Peyer's patch (tissue), 4 donors: ENCODE data around the gene PARL.

Experiments used
- CTCF ChIP-seq, 6 experiments: fragments of 450-650 bp in 4 of 6; fragments of 200-600 bp in 2 of 6; sonication (generic) in 1 of 6; IDR thresholded peaks; one replicate each; pipeline ENCODE4 v1.5.1; 2017 to 2019; ENCODE audit warnings: antibody characterized with exemption in 6 of 6, mild to moderate bottlenecking in 3 of 6, moderate library complexity in 1 of 6
- POLR2A ChIP-seq, 2 donors: fragments of 450-650 bp; IDR thresholded peaks; one replicate each; pipeline ENCODE4 v1.5.1; 2017; ENCODE audit warnings: antibody characterized with exemption in 2 of 2, mild to moderate bottlenecking in 2 of 2, moderate library complexity in 2 of 2

- TF ChIP-seq CTCF (IDR thresholded peaks at IDR 0.05) (no peak), POLR2A (IDR thresholded peaks at IDR 0.05) (no peak)
These were observed 14.1 kb downstream of the PARL start for GRCh38 chr3:183870563-183870962.
